GM23338 (cell line): ENCODE results near the gene APP. TPM values are rescaled to one million over a fixed set of nuclear protein-coding genes. Genes with fewer than 3 reads are reported as not detected.

Source experiments
- ATAC-seq: fragments of 200-7000 bp; cut with Tn5 transposase; 3 replicates; pipeline ENCODE4 v1.9.1; 2020
- DNase-seq: peaks from one replicate; pipeline ENCODE4 v3.0.0-alpha.2; 2015; ENCODE audit warnings: low spot score
- H2AFZ ChIP-seq: fragments of 200-600 bp; sonication (generic); 2 replicates; pipeline ENCODE4 v1.8.0; 2016; ENCODE audit warnings: antibody characterized with exemption, mild to moderate bottlenecking, moderate library complexity
- H3F3A ChIP-seq: fragments of 200-600 bp; sonication (generic); replicated peaks from 2 replicates; pipeline ENCODE4 v1.8.0; 2017; ENCODE audit warnings: antibody characterized with exemption, mixed run types, low read depth
- H3K27ac ChIP-seq: fragments of 200-600 bp; sonication (generic); 2 replicates; pipeline ENCODE4 v1.6.1; 2016; ENCODE audit warnings: low read depth
- H3K27me3 ChIP-seq: fragments of 200-600 bp; sonication (generic); 2 replicates; pipeline ENCODE4 v1.8.0; 2016; ENCODE audit warnings: mild to moderate bottlenecking, mixed run types, moderate library complexity; ENCODE audit not compliant: insufficient read depth
- H3K36me3 ChIP-seq: fragments of 200-600 bp; sonication (generic); 2 replicates; pipeline ENCODE4 v1.8.0; 2016; ENCODE audit warnings: mild to moderate bottlenecking; ENCODE audit not compliant: insufficient read depth
- H3K4me1 ChIP-seq: fragments of 200-600 bp; sonication (generic); 2 replicates; pipeline ENCODE4 v1.8.0; 2016; ENCODE audit warnings: mild to moderate bottlenecking, moderate library complexity; ENCODE audit not compliant: insufficient read depth
- H3K4me2 ChIP-seq: fragments of 200-600 bp; sonication (generic); 2 replicates; pipeline ENCODE4 v1.7.1; 2017; ENCODE audit warnings: mixed run types
- H3K4me3 ChIP-seq: fragments of 200-600 bp; sonication (generic); 2 replicates; pipeline ENCODE4 v1.6.1; 2016; ENCODE audit warnings: mixed run types
- H3K79me2 ChIP-seq: fragments of 200-600 bp; sonication (generic); replicated peaks from 2 replicates; pipeline ENCODE4 v1.8.0; 2017; ENCODE audit warnings: mild to moderate bottlenecking; ENCODE audit not compliant: insufficient read depth
- H3K9me2 ChIP-seq: fragments of 200-600 bp; sonication (generic); 2 replicates; pipeline ENCODE4 v1.8.0; 2017; ENCODE audit not compliant: insufficient read depth
- H4K20me1 ChIP-seq: fragments of 200-600 bp; sonication (generic); replicated peaks from 2 replicates; pipeline ENCODE4 v1.8.0; 2017; ENCODE audit warnings: mild to moderate bottlenecking; ENCODE audit not compliant: insufficient read depth
- H3K27ac Mint-ChIP-seq: 2 replicates; pipeline ENCODE4 v1.8.0; 2020; ENCODE audit warnings: inconsistent platforms, mild to moderate bottlenecking, moderate library complexity, mixed read lengths
- H3K27me3 Mint-ChIP-seq: 3 replicates; pipeline ENCODE4 v1.8.0; 2022; ENCODE audit warnings: low read depth, mild to moderate bottlenecking, moderate library complexity, mixed read lengths, inconsistent platforms; ENCODE audit not compliant: insufficient read depth, poor library complexity
- H3K36me3 Mint-ChIP-seq: 3 replicates; pipeline ENCODE4 v1.8.0; 2021; ENCODE audit warnings: low read depth, mild to moderate bottlenecking, inconsistent platforms, moderate library complexity, mixed read lengths
- H3K4me1 Mint-ChIP-seq: 3 replicates; pipeline ENCODE4 v1.8.0; 2020; ENCODE audit warnings: mild to moderate bottlenecking, inconsistent platforms, mixed read lengths
- H3K4me3 Mint-ChIP-seq: 3 replicates; pipeline ENCODE4 v1.8.0; 2021; ENCODE audit warnings: moderate library complexity, mild to moderate bottlenecking, inconsistent platforms, mixed read lengths
- H3K9me3 Mint-ChIP-seq: 3 replicates; pipeline ENCODE4 v1.8.0; 2020; ENCODE audit warnings: moderate library complexity, mild to moderate bottlenecking, inconsistent platforms, mixed read lengths
- CREB1 ChIP-seq: fragments of 250-450 bp; sonication (Bioruptor Pico); IDR thresholded peaks from 2 replicates; pipeline ENCODE4 v1.5.0; 2020; ENCODE audit warnings: low read depth, mild to moderate bottlenecking, moderate library complexity
- ETS1 ChIP-seq: IDR thresholded peaks from 2 replicates; pipeline ENCODE4 v1.6.1; 2016; ENCODE audit warnings: antibody characterized with exemption
- EZH2 ChIP-seq: fragments of 200-600 bp; sonication (generic); IDR thresholded peaks from one replicate; pipeline ENCODE4 v1.8.0; 2017; ENCODE audit warnings: antibody characterized with exemption, mild to moderate bottlenecking, low read depth; ENCODE audit not compliant: unreplicated experiment
- EZH2phosphoT487 ChIP-seq: fragments of 200-600 bp; sonication (generic); IDR thresholded peaks from one replicate; pipeline ENCODE4 v1.8.1; 2018; ENCODE audit warnings: antibody characterized with exemption; ENCODE audit not compliant: unreplicated experiment
- JUNB ChIP-seq: IDR thresholded peaks from one replicate; pipeline ENCODE4 v1.6.1; 2016; ENCODE audit warnings: antibody characterized with exemption; ENCODE audit not compliant: unreplicated experiment
- NANOG ChIP-seq: IDR thresholded peaks from 2 replicates; pipeline ENCODE4 v1.6.1; 2016; ENCODE audit warnings: antibody characterized with exemption, borderline replicate concordance
- POLR2AphosphoS5 ChIP-seq: IDR thresholded peaks from 2 replicates; pipeline ENCODE4 v1.6.1; 2016; ENCODE audit warnings: antibody characterized with exemption, low read depth
- STAT1 ChIP-seq: IDR thresholded peaks from one replicate; pipeline ENCODE4 v1.6.1; 2016; ENCODE audit warnings: antibody characterized with exemption; ENCODE audit not compliant: unreplicated experiment
- ZNF114 ChIP-seq: fragments of 250-450 bp; sonication (Bioruptor Pico); IDR thresholded peaks from 2 replicates; pipeline ENCODE4 v1.5.0; 2020; ENCODE audit warnings: mild to moderate bottlenecking, moderate library complexity
- ZNF331 ChIP-seq: fragments of 250-450 bp; sonication (Bioruptor Pico); IDR thresholded peaks from 2 replicates; pipeline ENCODE4 v1.5.0; 2020; ENCODE audit warnings: low read depth, mild to moderate bottlenecking, moderate library complexity
- polyA plus RNA-seq: library from polyadenylated mRNA; unstranded; fragments of >200 nt; fragmentation: Nextera tagmentation; extraction: Ambion mirVana; gene quantifications from 2 replicates; pipeline ENCODE4 v1.2.1, GENCODE V29; 2016
- total RNA-seq: library from RNA; depleted of rRNA; stranded (reverse); fragments of >200 nt; shearing (Covaris generic); gene quantifications from 2 replicates; pipeline ENCODE4 v1.2.3, GENCODE V29; 2014
- TF ChIP-seq, protein P1 (sequence below), 2 experiments: fragments of 200-600 bp in 1 of 2; sonication (generic) in 1 of 2; conservative IDR thresholded peaks; 2 replicates each; pipeline versions ENCODE4 v1.5.1 to v1.6.1; 2016 to 2017; ENCODE audit warnings: antibody characterized with exemption in 2 of 2, low read depth in 2 of 2, mild to moderate bottlenecking in 2 of 2, moderate library complexity in 1 of 2
- TF ChIP-seq, protein P2 (sequence below): IDR thresholded peaks from one replicate; pipeline ENCODE4 v1.6.1; 2018; ENCODE audit warnings: antibody characterized with exemption; ENCODE audit not compliant: unreplicated experiment

The APP gene
- total and polyA plus RNA-seq, 2 experiments from 2014 or later: 69.4 to 444 TPM

- TF ChIP-seq, protein P1, sequence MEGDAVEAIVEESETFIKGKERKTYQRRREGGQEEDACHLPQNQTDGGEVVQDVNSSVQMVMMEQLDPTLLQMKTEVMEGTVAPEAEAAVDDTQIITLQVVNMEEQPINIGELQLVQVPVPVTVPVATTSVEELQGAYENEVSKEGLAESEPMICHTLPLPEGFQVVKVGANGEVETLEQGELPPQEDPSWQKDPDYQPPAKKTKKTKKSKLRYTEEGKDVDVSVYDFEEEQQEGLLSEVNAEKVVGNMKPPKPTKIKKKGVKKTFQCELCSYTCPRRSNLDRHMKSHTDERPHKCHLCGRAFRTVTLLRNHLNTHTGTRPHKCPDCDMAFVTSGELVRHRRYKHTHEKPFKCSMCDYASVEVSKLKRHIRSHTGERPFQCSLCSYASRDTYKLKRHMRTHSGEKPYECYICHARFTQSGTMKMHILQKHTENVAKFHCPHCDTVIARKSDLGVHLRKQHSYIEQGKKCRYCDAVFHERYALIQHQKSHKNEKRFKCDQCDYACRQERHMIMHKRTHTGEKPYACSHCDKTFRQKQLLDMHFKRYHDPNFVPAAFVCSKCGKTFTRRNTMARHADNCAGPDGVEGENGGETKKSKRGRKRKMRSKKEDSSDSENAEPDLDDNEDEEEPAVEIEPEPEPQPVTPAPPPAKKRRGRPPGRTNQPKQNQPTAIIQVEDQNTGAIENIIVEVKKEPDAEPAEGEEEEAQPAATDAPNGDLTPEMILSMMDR (conservative IDR thresholded peaks at IDR 0.05; ENCODE audit: low read depth in 2 of 2): no peak
- TF ChIP-seq STAT1 (no peak), EZH2 (no peak), POLR2AphosphoS5 (no peak), EZH2phosphoT487 (no peak), ETS1 (no peak)
- TF ChIP-seq, protein P2, sequence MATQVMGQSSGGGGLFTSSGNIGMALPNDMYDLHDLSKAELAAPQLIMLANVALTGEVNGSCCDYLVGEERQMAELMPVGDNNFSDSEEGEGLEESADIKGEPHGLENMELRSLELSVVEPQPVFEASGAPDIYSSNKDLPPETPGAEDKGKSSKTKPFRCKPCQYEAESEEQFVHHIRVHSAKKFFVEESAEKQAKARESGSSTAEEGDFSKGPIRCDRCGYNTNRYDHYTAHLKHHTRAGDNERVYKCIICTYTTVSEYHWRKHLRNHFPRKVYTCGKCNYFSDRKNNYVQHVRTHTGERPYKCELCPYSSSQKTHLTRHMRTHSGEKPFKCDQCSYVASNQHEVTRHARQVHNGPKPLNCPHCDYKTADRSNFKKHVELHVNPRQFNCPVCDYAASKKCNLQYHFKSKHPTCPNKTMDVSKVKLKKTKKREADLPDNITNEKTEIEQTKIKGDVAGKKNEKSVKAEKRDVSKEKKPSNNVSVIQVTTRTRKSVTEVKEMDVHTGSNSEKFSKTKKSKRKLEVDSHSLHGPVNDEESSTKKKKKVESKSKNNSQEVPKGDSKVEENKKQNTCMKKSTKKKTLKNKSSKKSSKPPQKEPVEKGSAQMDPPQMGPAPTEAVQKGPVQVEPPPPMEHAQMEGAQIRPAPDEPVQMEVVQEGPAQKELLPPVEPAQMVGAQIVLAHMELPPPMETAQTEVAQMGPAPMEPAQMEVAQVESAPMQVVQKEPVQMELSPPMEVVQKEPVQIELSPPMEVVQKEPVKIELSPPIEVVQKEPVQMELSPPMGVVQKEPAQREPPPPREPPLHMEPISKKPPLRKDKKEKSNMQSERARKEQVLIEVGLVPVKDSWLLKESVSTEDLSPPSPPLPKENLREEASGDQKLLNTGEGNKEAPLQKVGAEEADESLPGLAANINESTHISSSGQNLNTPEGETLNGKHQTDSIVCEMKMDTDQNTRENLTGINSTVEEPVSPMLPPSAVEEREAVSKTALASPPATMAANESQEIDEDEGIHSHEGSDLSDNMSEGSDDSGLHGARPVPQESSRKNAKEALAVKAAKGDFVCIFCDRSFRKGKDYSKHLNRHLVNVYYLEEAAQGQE: no peak
These were observed 126.7 kb downstream of the APP start (continued) for GRCh38 chr21:26043891-26044290.

- Histone ChIP-seq H3K4me1 (peaks cover 13% of the 10 kb centered on the region), H3K27me3 (no peaks in the 10 kb centered on the region), H3K4me2 (no peak overlapping the region), H2AFZ (no peak overlapping the region), H3K79me2 (peaks cover 93% of the 10 kb centered on the region), H3F3A (no peaks in the 10 kb centered on the region), H3K9me2 (no peaks in the 10 kb centered on the region), H3K4me3 (no peak overlapping the region), H3K27ac (no peak overlapping the region), H4K20me1 (peaks cover 12% of the 10 kb centered on the region; the same call in 1 of the 2 replicates), H3K36me3 (peaks cover 15% of the 10 kb centered on the region; the same call in 1 of the 2 replicates)
- Mint-ChIP-seq H3K36me3 (peaks cover 50% of the 10 kb centered on the region), H3K27ac (peak overlapping the region; percentile 26), H3K27me3 (peaks cover 12% of the 10 kb centered on the region), H3K4me3 (no peak overlapping the region), H3K9me3 (peaks cover 10% of the 10 kb centered on the region), H3K4me1 (peaks cover 38% of the 10 kb centered on the region; the same call in 2 of the 3 replicates)
- ATAC-seq: no peak
- no peak for DNase-seq
- no peak for TF ChIP-seq CREB1 (CRISPR knock-in tag)
- no peak for TF ChIP-seq ZNF331 (CRISPR knock-in tag)
- TF ChIP-seq, protein P2: no peak
- no peak for TF ChIP-seq NANOG
- TF ChIP-seq ZNF114 (CRISPR knock-in tag): no peak
- TF ChIP-seq EZH2phosphoT487: no peak
- no peak for TF ChIP-seq JUNB
- no peak for TF ChIP-seq EZH2
- TF ChIP-seq ETS1: no peak
- TF ChIP-seq STAT1: no peak
- no peak for TF ChIP-seq POLR2AphosphoS5
- TF ChIP-seq, protein P1 (conservative IDR thresholded peaks at IDR 0.05; ENCODE audit: low read depth in 2 of 2): no peak
These were observed 128.2 kb downstream of the APP start for GRCh38 chr21:26042181-26042876.
